Mucosa of descending colon (tissue), 3 donors: ENCODE measurements around the gene KATNA1. TPM values are rescaled to one million over a fixed set of nuclear protein-coding genes. Genes with fewer than 3 reads are reported as not detected.

ENCODE experiments used
- ATAC-seq: fragments of 200-7000 bp; cut with Tn5 transposase; one replicate; pipeline ENCODE4 v1.9.1; 2020; ENCODE audit warnings: mild to moderate bottlenecking, moderate library complexity
- DNase-seq, 3 donors: peaks; one replicate each; pipeline ENCODE4 v3.0.0-alpha.2; 2020
- H3K36me3 ChIP-seq: fragments of 200-600 bp; one replicate; pipeline ENCODE4 v1.8.0; 2021; ENCODE audit warnings: low read depth, mild to moderate bottlenecking
- H3K4me1 ChIP-seq: fragments of 200-600 bp; one replicate; pipeline ENCODE4 v1.8.0; 2021; ENCODE audit warnings: low read depth, mild to moderate bottlenecking
- H3K4me3 ChIP-seq: fragments of 200-600 bp; one replicate; pipeline ENCODE4 v1.8.0; 2021; ENCODE audit warnings: mild to moderate bottlenecking
- H3K9me3 ChIP-seq: fragments of 200-600 bp; one replicate; pipeline ENCODE4 v1.8.0; 2021; ENCODE audit warnings: mild to moderate bottlenecking
- CTCF ChIP-seq: fragments of 200-600 bp; IDR thresholded peaks from one replicate; pipeline ENCODE4 v1.8.0; 2022; ENCODE audit warnings: antibody characterized with exemption, mild to moderate bottlenecking
- intact Hi-C, 2 donors: fragments of 100-400 bp; cut with DNase I in 1 of 2; cut with micrococcal nuclease in 1 of 2; formaldehyde crosslinking; loops; one replicate each; pipeline versions ENCODE4 v1.11.0 to v1.11.1; 2022; cut with DNase I, micrococcal nuclease
- long read RNA-seq, 2 donors: library from polyadenylated mRNA; unstranded; transcript quantifications; one replicate each; pipeline ENCODE4 v2.0.0, GENCODE V29; 2019 to 2021
- total RNA-seq, 3 donors: library from RNA; stranded (reverse); fragmentation: NEBNext Ultra II Directional in 2 of 3; extraction: Animal tissue kit (Norgen Biotek cat#: 25700) in 2 of 3; gene quantifications; one replicate each; pipeline versions ENCODE4 v1.2.1 to v1.2.4, GENCODE V29; 2021 to 2023
- donor health status: DM: no; HTN: no; CAD: no; lungs with moderate emphysema.
- donor health status: DM: no; HTN: no; CAD: no.
- donor health status: DM: no; HTN: yes; CAD: no.

KATNA1 gene
- 10 to 100 TPM in 2 of 3 donors, 1 to 10 TPM in 1; 9.2 to 16.8 (median 13.2) TPM for total RNA-seq
- long read RNA-seq, donor 1, transcript KATNA1-203 (11 exons, 1,984 nt): major isoform, 18 of 23 reads
- long read RNA-seq, donor 1, partial matches to known transcripts: 1 of 23 reads
- long read RNA-seq, donor 1, other reads (novel, unspliced or antisense): 4 of 23 reads
- long read RNA-seq, donor 2, transcript KATNA1-203 (11 exons, 1,984 nt): major isoform, 8 of 9 reads
- long read RNA-seq, donor 2, partial matches to known transcripts: 0 of 9 reads
- long read RNA-seq, donor 2, other reads (novel, unspliced or antisense): 1 of 9 reads

DNA sequence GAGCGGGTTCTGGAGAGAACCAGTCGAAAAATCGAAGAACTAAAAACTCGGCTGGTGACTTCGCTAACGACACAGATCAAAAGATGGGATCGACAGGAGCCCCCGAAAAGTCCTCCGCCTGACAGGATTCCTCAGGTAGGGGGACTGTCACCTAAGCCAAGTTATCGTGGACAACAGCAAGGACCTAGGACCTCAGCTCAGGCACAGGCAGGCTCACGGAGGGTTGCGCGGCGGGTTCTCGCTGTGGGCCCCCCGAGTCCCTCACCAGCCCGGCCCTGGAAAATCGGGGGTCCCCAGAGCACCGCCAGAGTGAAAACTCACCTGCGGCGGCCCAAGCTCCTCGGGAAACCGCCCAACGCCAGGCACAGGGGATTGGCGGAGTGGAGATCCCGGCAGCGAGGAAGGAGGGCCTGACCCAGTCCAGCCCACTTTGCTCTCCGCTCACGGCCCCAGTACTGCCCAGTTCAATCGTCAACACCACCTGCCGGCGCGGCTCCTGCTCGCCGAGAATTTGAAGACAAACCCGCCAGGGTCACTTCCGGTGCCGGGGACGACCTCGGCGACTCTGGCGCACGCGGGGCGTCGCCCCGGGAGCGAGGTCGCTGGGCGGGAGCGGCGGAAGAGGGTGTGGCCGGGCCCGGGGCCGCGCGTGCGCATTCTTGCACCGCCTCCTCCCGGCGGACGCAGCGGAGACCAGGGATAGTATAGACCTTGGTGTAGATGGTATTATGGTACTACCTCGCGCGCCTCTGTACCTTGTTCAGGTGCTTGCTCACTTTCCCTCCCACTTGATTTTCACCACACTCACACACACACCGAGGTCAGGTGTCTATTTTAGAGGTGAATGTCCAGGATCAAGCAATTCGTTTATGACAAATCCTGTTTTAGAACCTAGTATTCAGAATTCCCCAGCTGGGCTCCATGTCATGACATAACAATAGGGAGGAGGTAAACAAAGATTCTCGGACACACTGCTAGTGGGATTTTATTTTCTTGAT, at the start of gene KATNA1:
TSS of gene KATNA1 (minus strand) at position 567 of the 998 bp plus-strand sequence. CDS start 10,167 bp downstream, outside the sequence.
- TF ChIP-seq CTCF: no peak
- Histone ChIP-seq H3K36me3 (no peaks in the 10 kb centered on the region), H3K9me3 (no peaks in the 10 kb centered on the region), H3K4me1 (no peaks in the 10 kb centered on the region), H3K4me3 (peak within 1 kb of the TSS; percentile 77)
- ATAC-seq: peak; percentile 99
- intact Hi-C loops: no loop called here
- DNase-seq: peak; percentile 91 to 96 (median 94)

DNA sequence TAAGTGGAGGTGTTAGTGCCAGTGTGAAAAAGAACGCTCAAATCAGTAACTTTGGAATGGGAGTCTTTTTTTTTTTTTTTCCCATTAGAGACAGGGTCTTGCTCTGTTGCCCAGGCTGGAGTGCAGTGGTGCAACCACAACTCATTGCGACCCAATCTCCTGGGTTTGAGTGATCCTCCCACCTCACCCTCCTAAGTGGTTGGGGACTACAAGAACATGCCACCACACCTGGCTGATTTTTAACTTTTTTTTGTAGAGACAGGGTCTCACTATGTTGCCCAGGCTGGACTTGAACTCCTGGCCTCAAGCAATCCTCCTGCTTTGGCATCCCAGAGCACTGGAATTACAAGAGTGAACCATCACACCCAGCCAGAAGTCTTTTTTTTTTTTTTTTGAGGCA, 49.7 kb upstream of the KATNA1 start:
- no peaks in the 10 kb centered on the region for H3K4me1 ChIP-seq
- no peak for TF ChIP-seq CTCF
- ATAC-seq: no peak

DNA sequence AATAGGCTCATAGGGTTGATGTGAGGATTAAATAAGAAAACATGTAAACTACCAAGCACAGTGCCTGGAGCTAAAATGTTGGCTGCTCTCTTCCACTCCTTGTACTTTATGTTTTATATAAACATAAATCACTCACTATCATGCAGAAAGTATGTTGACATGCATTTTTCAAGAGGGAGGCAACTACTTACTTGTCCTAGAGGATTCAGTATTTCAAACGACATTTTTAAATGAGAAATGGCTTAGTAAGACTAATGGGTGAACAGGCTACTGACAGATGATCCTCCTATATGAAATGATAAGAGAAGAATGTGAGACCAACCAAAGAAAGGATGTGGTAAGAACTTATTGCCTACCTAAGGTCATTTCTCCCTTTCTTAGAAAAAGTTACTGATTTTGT, 48.4 kb upstream of the KATNA1 start:
- H3K4me3 ChIP-seq: no peak overlapping the region
- intact Hi-C loops: no loop called here
- no peak for DNase-seq
- H3K4me1 ChIP-seq: no peaks in the 10 kb centered on the region
- TF ChIP-seq CTCF: no peak
- no peak for ATAC-seq
- H3K9me3 ChIP-seq: no peaks in the 10 kb centered on the region
- H3K36me3 ChIP-seq: no peaks in the 10 kb centered on the region

More for the DNA sequence above, 49.7 kb upstream of the KATNA1 start:
- no peak for DNase-seq
- H3K4me3 ChIP-seq: no peak overlapping the region
- intact Hi-C loops: no loop called here
- no peaks in the 10 kb centered on the region for H3K36me3 ChIP-seq
- H3K9me3 ChIP-seq: no peaks in the 10 kb centered on the region

GRCh38 chr6:149694921-149695320, 46.4 kb upstream of the KATNA1 start:
- Histone ChIP-seq H3K4me3 (no peak overlapping the region), H3K9me3 (no peaks in the 10 kb centered on the region), H3K4me1 (no peaks in the 10 kb centered on the region), H3K36me3 (no peaks in the 10 kb centered on the region)
- no peak for TF ChIP-seq CTCF
- no peak for DNase-seq
- intact Hi-C loops: no loop called here
- ATAC-seq: no peak

DNA sequence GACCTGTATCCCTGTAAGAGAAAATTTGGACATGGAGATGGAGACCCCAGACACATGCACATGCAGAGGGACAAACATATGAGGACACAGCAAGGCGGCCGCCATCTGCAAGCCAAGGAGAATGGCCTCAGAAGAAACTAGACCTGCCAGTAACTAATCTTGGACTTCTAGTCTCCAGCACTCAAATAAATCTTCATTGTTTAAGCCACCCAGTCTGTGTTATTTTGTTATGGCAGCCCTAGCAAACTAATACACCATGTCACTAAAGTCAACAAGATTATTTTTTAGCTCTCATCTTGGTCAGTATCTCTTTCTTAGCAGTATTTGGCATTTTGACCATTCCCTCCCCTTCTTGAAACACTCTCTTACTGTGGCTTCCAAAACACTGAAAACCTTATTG, 42.7 kb upstream of the KATNA1 start:
- no peaks in the 10 kb centered on the region for H3K36me3 ChIP-seq
- H3K9me3 ChIP-seq: no peaks in the 10 kb centered on the region
- DNase-seq: no peak

More for the DNA sequence above, 42.7 kb upstream of the KATNA1 start:
- intact Hi-C loops: no loop called here
- no peak for ATAC-seq
- no peaks in the 10 kb centered on the region for H3K4me1 ChIP-seq
- no peak for TF ChIP-seq CTCF
- no peak overlapping the region for H3K4me3 ChIP-seq
